ENCODE measurements around the gene CLDN25.

GRCh38 chr11:113817626-113818025 lies 38.0 kb downstream of the CLDN25 start:
- TF ChIP-seq CTCF (conservative IDR thresholded peaks at IDR 0.05; ENCODE audit: low read depth in 2 of 2), result no peak
- TF ChIP-seq EZH2phosphoT487 (IDR thresholded peaks at IDR 0.05; ENCODE audit: unreplicated experiment), result no peak
- no peak for TF ChIP-seq EZH2 (IDR thresholded peaks at IDR 0.05; ENCODE audit: low read depth, unreplicated experiment)
- TF ChIP-seq POLR2AphosphoS5 (IDR thresholded peaks at IDR 0.05; ENCODE audit: low read depth), result no peak
- TF ChIP-seq REST (IDR thresholded peaks at IDR 0.05; ENCODE audit: unreplicated experiment), result no peak
- TF ChIP-seq ETS1 (IDR thresholded peaks at IDR 0.05), result no peak
- no peak for TF ChIP-seq CREB1 (CRISPR knock-in tag; IDR thresholded peaks at IDR 0.05; ENCODE audit: low read depth)

All from GM23338 (cell line).